MM.1S (cell line): ENCODE data around the gene PDZD8.

Experiments used
- CTCF ChIP-seq: fragments of 300-600 bp; sonication (generic); IDR thresholded peaks from 2 replicates; pipeline ENCODE4 v1.5.1; 2016; ENCODE audit warnings: antibody characterized with exemption, low read length, mixed read lengths
- EZH2 ChIP-seq: fragments of 300-600 bp; sonication (generic); optimal IDR thresholded peaks from 2 replicates; pipeline ENCODE3; 2017; ENCODE audit warnings: low read depth, mild to moderate bottlenecking, antibody characterized with exemption, low read length, mixed read lengths

GRCh38 chr10:117246997-117247671 is 128.1 kb downstream of the PDZD8 start:
- TF ChIP-seq CTCF: no peak
- TF ChIP-seq EZH2: no peak
